ENCODE data around the gene HNF1A.
A peak's percentile ranks its signal among the peaks of the same experiment; 100 is the strongest.

HNF1A gene

DNA sequence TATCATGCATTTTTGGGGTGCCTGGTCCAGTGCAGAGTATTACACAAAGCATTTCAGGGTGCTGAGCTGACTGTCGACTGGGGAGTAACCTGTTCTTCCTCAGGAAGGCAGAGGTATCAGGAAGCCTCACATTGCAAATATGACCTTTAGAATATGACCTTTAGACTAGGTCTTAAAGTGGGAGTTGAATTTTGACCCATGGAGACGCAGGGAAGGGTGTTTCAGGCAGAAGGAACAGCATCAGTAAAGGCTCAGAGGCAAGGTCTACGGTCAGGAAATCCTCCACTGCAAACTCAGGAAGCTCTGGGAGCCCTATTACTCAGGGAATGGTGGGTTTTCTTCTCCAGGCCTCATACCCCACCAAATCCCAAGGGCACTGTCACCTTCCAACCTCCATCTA, 11.3 kb downstream of the HNF1A start:
- DNase-seq: no peak

- DNase-seq: no peak
Observed at GRCh38 chr12:120990487-120991055, 12.2 kb downstream of the HNF1A start.

DNA sequence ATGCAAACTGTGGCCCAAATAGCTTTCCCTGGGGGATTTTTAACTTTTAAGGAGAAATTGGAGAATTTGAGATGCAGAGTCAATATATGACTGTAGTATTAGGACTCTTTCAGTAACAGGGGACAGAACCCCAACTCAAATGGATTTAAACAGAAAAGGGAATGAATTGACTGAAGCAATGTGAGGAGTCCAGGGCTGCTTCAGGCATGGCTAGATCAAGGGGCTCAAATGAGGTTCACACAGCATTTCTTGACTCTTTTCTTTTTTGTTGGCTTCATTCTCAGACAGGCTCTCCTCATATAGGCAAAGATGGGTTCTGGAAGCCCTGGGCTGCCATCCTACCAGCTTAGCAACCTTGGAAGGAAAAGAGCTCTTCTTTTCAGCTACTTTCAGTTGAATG, 13.6 kb downstream of the HNF1A start:
- no peak for DNase-seq

DNA sequence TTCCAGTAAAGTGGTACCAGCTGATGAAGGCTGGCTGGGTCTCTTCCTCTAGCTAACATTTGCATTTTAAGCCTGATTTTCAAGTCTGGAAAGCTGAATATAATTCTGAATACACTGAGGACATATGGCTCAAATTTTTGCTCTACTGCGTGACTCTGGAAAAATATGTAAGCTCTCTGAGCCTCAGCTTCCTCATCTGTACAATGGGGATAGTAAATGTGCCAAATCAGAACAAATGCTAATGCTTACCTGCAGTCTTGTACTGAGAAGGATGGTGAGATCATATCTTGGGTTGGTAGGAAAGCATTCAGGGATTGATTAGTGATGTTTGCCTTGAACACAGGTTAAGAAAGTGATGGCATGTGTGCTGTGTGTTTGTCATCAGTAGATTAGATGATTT, 14.6 kb downstream of the HNF1A start:
- DNase-seq: no peak

- DNase-seq: no peak
Observed at GRCh38 chr12:120993496-120993895, 15.2 kb downstream of the HNF1A start.

- no peak for DNase-seq
Observed at GRCh38 chr12:120994059-120994458, 15.7 kb downstream of the HNF1A start.

DNA sequence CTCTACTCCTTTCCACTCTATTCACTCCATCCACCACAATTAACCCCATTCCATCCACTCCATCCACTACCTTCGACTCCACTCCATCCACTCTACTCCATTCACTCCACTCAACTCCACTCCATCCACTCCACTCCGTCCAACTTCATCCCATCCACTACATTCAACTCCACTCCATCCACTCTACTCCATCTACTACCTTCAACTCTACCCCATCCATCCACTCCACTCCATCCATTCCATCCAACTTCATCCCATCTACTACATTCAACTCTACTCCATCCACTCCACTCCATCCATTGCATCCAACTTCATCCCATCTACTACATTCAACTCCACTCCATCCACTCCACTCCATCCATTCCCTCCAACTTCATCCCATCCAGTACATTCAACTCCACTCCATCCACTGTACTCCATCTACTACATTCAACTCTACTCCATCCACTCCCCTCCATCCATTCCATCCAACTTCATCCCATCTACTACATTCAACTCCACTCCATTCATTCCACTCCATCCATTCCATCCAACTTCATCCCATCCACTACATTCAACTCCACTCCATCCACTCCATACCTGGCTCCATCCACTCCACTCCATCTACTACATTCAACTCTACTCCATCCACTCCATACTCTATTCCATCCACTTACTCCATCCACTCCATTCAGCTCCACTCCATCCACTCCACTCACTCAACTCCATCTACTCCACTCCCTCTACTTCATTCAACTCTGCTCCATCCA, 16.4 kb downstream of the HNF1A start:
- DNase-seq: no peak

GRCh38 chr12:120996133-120996746, 17.9 kb downstream of the HNF1A start:
- DNase-seq: no peak

- DNase-seq: no peak
Observed at GRCh38 chr12:120997448-120997847, 19.1 kb downstream of the HNF1A start.

- DNase-seq: no peak
Observed at GRCh38 chr12:120998435-120998834, 20.1 kb downstream of the HNF1A start.

DNA sequence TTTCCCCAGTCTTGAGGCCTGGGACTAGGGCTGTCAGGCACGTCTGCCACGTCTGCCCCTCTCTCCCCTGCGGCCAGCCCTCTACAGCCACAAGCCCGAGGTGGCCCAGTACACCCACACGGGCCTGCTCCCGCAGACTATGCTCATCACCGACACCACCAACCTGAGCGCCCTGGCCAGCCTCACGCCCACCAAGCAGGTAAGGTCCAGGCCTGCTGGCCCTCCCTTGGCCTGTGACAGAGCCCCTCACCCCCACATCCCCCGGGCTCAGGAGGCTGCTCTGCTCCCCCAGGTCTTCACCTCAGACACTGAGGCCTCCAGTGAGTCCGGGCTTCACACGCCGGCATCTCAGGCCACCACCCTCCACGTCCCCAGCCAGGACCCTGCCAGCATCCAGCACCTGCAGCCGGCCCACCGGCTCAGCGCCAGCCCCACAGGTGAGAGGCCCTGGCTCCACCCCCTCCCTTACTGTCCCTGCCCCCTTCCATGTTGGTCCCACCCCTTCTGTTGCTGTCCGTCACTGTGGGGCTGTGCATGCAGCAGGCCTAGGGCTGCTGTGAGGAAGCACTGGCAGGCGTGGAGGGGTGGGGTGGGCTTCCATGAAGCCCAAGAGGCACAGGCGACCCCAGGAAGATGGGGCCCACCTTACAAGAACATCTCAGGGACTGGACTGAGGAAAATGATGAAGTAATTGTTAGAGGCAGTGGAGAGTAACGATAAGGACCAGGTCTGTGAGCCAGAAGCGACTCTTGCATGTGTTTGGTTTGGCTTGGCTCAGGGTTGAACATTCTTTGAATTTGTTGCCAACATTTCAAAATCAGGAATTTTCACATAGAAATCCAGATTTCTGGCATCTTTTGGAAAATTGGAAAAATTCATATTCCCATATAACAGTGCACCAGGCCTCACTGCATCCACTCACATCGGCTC, 21.1 kb downstream of the HNF1A start:
- no peak for DNase-seq

- DNase-seq: no peak
Observed at GRCh38 chr12:121000530-121000929, 22.2 kb downstream of the HNF1A start.

GRCh38 chr12:121001060-121001459, 22.7 kb downstream of the HNF1A start:
- no peak for DNase-seq

- DNase-seq: no peak
Observed at GRCh38 chr12:121001841-121002483, 23.6 kb downstream of the HNF1A start.

DNA sequence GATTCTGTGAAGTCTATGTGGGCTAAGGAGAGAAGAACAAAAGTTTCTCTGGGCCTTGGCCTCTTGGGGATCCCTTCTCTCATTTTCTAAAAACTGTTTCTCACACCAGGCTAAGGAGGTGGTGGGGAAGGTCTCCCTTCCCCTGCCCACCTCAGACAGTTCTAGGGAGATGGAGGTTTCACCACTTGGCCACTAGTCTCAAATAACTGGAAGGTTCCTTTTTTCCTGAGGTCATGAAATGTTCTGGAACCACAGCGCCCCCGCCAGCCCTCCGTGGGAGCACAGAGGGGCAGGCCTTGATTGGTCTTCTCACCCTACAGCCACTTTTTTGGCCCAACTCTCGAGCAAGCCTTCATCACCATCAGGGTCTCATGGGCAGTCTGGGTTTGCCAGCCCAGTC, 25.3 kb downstream of the HNF1A start:
- DNase-seq: no peak

GRCh38 chr12:121004253-121004815, 26.0 kb downstream of the HNF1A start:
- DNase-seq: no peak

GRCh38 chr12:121005346-121005815, 27.0 kb downstream of the HNF1A start:
- peak in 1 of 2 experiments; percentile 34 for DNase-seq

DNA sequence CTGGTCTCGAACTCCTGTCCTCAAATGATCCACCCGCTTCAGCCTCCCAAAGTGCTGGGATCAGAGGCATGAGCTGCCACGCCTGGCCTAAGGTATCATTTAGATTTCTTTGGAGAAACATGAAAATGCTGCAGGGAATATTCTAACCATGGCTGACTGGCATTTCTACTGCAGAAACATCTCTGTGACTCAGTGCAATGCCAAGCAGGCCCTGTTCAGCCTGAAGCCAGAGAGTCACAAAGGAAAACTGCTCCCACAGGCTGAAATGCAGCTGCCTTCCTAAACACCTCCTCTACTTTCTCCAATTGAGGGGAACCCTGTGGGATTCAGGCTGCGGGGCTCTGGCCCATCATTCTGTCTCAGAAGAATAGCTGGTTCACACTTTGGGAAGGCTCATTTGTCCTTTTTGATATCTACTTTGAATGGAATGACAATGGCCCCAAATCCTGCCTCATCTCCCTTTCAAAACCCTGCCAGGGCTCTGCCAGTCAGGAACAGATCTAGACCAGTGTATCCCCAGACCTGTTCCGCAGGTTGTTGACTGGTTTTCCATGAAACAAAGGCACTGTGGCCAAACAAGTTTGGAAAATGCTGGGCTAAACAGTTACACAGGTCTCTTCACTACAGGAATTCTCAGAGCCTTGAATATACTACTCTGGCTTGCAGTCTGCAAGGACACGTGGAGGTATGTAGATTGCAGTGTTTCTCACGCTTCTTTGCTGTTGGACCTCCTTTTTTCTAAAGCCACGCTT, 30.2 kb downstream of the HNF1A start:
- DNase-seq: no peak

DNA sequence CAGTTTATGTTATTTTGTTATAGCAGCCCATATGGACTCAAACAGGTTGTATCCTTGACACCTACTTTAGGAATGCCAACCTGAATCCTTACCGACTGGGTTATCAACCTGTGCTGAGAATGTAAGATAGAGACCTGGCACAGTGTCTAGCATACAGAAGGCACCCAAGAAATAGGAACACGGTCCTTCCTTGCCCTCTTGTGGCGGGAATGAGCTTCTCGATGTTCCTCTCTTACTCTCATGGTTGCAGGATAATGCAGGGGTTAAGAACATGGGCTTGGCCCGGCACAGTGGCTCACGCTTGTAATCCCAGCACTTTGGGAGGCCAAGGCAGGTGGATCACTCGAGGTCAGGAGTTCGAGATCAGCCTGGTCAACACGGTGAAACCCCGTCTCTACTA, 31.4 kb downstream of the HNF1A start:
- DNase-seq: peak; percentile 15 to 67

DNA sequence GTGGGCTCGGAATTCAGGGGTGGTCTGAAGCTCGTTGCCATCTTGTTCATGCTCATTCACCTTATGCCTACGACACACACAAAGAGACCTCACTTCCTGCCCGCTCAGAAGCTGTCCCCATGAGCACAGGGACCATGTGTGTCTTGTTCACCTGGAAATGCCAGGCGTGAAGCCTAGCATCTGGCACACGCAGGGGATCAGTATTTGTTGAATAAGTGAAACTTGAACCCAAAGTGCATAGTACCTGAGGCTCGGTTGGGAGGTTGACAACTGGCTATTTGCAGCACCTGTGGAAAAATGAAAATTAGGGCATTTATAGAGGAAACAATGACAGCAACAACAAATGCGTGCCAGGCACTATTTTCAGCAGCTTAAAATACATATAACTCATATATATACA, 32.5 kb downstream of the HNF1A start:
- no peak for DNase-seq

GRCh38 chr12:121011820-121012219, 33.5 kb downstream of the HNF1A start:
- DNase-seq: no peak

Data from SW 1271 (cell line).